ENCODE data around the gene DNM1. TPM values are rescaled to one million over a fixed set of nuclear protein-coding genes. Genes with fewer than 3 reads are reported as not detected.

Gene DNM1
- total RNA-seq, 2 experiments from 2014 or later: 0.30 to 0.40 TPM

DNA sequence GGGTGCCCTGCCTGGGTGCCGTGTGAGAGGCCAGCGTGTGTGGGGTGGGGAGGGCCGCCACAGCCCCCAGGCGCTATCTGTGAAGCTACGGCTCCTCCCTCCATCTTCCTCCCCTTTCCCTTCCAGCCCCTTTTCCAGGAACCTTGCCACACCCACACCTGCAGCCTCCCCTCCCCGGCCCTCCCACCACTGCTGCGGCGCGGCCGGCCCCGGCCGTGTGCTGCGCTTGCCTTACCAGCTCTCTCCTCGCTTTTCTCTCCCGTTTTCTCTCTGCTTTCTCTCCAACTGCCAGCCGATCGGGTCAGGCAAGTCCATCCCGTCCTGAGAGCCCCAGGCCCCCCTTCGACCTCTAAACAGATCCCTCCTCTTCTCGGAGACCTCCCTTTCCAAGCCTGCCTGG lies 51.2 kb downstream of the DNM1 start:
- POLR2A ChIA-PET: interaction anchor here (1.9 kb wide), 1 partner anchor 22 kb away, joined by 4 read pairs; the partner anchor contains the start of genes GOLGA2 and SWI5
- Mint-ChIP-seq H3K9me3 (no peaks in the 10 kb centered on the region), H3K4me3 (no peak overlapping the region), H3K27ac (no peak overlapping the region), H3K36me3 (ENCODE audit: low read depth) (peaks cover 11% of the 10 kb centered on the region), H3K4me1 (peaks cover 14% of the 10 kb centered on the region), H3K27me3 (peaks cover 21% of the 10 kb centered on the region)
- DNase-seq: no peak
- CTCF ChIA-PET: interaction anchor here (0.6 to 1.7 kb wide), 6 partner anchors 9 to 87 kb away, joined by 3 to 8 read pairs (median 5); partner anchors contain the start of genes GOLGA2 and SWI5

DNA sequence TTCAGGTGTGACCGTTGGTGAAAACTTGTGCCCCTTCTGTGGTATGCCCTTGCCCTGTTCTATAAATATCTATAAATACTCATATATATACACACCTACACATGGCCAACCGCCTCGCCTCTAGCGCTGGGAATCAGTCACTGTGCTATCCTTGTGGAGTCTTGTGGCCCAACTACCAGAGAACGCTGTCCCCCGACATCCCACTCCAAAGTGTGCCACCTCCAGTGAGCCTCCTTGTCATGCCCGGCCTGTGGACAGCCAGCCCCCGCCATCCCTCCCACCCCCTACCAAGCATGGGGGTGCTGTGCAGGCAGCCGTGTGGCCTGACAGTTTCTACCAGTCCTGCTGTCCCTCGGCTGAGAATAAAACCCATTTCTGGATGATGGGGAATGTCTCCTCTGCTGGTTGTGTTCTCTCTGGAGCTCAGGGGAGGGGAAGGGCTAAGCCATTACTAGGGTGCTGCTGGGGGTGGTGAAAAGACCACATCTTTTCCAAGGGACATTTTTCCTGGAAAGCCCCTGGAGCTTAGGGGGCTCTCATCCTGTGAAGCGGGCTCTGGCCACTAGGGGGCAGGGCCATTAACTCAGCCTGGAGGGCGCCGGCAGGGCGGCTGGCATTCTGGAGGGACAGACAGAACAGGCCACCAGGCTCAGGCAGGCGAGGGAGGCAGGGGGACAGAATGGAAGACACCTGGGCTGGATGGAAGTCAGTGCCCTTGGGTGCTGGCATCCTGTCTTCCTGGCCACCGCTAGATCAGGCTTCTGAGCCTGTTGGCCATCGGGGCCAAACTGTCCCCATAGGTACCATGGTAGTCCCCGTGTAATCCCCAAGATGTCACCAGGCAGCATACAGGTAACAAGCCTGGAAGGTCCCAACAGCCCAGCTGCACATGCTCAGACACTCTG lies 51.9 kb downstream of the DNM1 start:
- DNase-seq: peak; percentile 55
- Mint-ChIP-seq H3K36me3 (ENCODE audit: low read depth) (peaks cover 13% of the 10 kb centered on the region), H3K27ac (no peak overlapping the region), H3K9me3 (no peaks in the 10 kb centered on the region), H3K27me3 (peaks cover 15% of the 10 kb centered on the region), H3K4me3 (no peak overlapping the region), H3K4me1 (peaks cover 7% of the 10 kb centered on the region)
- CTCF ChIA-PET: interaction anchor here (0.6 to 1.7 kb wide), 9 partner anchors 13 to 203 kb away, joined by 3 to 8 read pairs (median 5); partner anchors contain the start of genes GOLGA2 and SWI5
- POLR2A ChIA-PET: interaction anchor here (1.9 kb wide), 1 partner anchor 21 kb away, joined by 4 read pairs; the partner anchor contains the start of genes GOLGA2 and SWI5

DNA sequence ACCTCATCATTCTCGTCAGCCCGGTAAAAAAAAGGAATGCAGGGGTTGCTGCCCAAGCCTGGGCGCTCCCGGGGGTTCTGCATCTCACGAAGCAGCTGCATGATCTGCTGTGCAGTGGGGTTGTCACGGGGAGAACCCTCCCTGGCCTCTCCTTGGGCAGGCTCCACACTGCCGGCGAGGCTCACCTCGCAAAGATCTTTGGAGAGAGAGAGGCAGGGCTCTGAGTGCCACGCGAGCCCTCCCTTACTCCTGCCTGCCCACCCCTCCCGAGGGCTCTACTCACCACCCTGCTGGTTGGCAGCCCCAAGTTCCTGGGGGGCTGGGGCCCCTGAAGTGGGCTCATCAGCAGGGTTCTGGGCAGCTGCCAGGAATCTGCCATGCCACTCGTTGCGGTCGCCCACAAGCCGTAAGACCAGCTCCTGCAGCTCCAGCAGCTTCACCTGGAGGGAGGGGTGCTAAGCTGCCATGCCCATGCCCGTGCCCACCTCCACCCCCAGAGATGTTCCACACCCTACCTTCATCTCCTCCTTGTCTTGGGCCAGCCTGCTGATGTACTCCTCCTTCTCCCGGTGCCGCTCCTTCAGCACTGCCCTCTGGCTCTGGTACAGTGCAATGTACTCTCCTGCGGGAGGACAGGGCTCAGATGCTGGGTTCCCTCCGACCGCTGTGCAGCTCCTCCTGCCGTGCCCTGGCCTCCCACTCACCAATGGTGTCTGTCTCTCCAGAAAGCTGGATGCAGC lies 54.1 kb downstream of the DNM1 start:
- Mint-ChIP-seq H3K4me1 (no peaks in the 10 kb centered on the region), H3K4me3 (no peak overlapping the region), H3K27ac (no peak overlapping the region), H3K27me3 (peaks cover 2% of the 10 kb centered on the region), H3K36me3 (ENCODE audit: low read depth) (peaks cover 25% of the 10 kb centered on the region), H3K9me3 (no peaks in the 10 kb centered on the region)
- ChIA-PET CTCF (no interaction called here), POLR2A (no interaction called here)
- DNase-seq: no peak

DNA sequence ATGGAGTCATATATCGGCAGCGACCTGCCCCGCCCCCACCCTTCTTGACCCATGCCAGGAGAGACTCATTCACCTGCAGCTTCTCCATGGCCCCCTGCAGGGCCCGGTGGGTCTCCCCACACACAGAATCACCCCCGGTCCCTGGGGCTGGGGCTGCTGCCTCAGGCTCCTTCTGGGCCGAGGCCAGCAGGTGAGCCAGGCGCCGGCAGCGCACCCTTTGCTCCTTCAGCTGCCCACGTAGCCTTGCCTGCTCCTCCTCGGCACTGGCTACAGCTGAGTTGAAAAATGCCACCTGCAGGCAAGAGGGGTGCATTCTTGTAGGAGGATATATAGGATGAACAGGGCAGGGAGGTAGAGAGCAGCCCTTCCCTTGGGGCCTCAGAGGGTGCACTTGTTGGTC lies 54.7 kb downstream of the DNM1 start:
- no peak for DNase-seq
- Mint-ChIP-seq H3K9me3 (no peaks in the 10 kb centered on the region), H3K36me3 (ENCODE audit: low read depth) (peaks cover 31% of the 10 kb centered on the region), H3K4me3 (no peak overlapping the region), H3K27ac (no peak overlapping the region), H3K4me1 (no peaks in the 10 kb centered on the region), H3K27me3 (no peaks in the 10 kb centered on the region)
- CTCF ChIA-PET: no interaction called here
- POLR2A ChIA-PET: no interaction called here

DNA sequence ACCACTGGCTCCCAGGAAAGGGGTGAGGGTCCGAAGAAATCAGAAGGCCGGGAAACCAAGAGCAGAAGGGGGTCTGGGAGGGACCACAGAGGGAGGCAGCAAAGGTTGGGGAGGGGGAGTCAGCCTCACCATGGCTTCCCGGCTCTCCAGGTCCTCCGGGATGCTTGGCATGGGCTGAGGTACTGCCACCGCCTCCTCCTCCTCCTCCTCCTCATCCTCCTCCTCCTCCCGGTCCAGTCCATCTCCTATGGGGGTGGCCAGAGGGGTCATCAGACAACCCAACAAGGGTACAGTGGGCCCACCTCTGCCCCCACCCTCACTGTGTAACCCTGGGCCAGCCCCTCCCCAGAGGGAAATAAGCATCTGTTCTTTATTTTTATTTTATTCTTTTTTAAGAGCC lies 55.1 kb downstream of the DNM1 start:
- Mint-ChIP-seq H3K27ac (no peak overlapping the region), H3K27me3 (no peaks in the 10 kb centered on the region), H3K36me3 (ENCODE audit: low read depth) (peaks cover 33% of the 10 kb centered on the region), H3K4me1 (no peaks in the 10 kb centered on the region), H3K9me3 (no peaks in the 10 kb centered on the region), H3K4me3 (no peak overlapping the region)
- CTCF ChIA-PET: interaction anchor here (2.4 kb wide), 1 partner anchor 8 kb away, joined by 9 read pairs; no protein-coding TSS in a partner anchor
- DNase-seq: no peak
- POLR2A ChIA-PET: no interaction called here

DNA sequence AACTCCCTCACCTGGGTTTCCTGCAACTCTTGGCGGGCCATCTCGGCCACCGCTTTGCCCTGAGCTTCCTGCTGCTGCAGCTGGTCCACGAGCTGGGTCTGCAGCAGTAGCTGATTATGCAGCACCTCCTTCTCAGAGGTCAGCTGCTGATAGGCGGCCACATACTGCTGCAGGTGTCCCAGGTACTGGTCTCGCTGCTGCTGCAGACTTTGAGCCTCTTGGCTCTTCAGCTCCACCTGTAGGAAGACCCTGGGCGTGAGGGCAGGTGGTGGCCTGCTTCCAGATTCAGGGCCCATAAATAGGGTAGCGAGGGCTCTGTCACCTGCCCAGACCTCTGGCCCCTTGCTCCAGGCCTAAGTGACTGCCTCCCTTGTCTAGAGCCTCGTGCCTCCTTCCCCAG lies 56.0 kb downstream of the DNM1 start:
- CTCF ChIA-PET: interaction anchor here (1.2 to 2.4 kb wide), 2 partner anchors 8 to 9 kb away, joined by 3 to 9 read pairs; no protein-coding TSS in a partner anchor
- DNase-seq: no peak
- Mint-ChIP-seq H3K27me3 (no peaks in the 10 kb centered on the region), H3K4me3 (no peak overlapping the region), H3K9me3 (no peaks in the 10 kb centered on the region), H3K27ac (no peak overlapping the region), H3K36me3 (ENCODE audit: low read depth) (peaks cover 33% of the 10 kb centered on the region), H3K4me1 (no peaks in the 10 kb centered on the region)
- POLR2A ChIA-PET: interaction anchor here (1.3 kb wide), 1 partner anchor 17 kb away, joined by 6 read pairs; the partner anchor contains the start of genes GOLGA2 and SWI5

DNA sequence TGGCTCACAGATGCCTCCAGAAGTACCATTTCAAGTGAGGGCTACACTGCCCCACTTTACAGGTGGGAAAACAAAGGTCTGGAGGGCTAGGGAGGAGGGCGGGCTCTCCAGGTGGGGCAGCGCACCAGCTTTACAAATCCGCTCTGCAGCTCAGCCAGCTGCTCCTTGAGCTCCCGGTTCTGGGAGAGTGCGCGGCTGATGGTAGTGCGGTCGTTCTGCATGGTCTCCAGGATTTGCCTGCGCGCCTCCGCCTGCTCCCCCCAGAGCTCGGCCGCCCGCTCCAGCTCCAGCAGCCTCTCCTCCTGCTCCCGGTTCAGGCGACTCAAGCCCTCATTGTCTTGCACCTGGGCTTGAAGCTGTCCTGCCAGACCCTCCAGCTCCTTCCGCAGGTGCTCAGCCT lies 57.2 kb downstream of the DNM1 start:
- ChIA-PET POLR2A (interaction anchor here (1.3 kb wide), 1 partner anchor 16 kb away, joined by 6 read pairs; the partner anchor contains the start of genes GOLGA2 and SWI5), CTCF (interaction anchor here (1.2 to 2.4 kb wide), 2 partner anchors 9 to 10 kb away, joined by 3 to 9 read pairs; no protein-coding TSS in a partner anchor)
- Mint-ChIP-seq H3K9me3 (no peaks in the 10 kb centered on the region), H3K4me3 (no peak overlapping the region), H3K27ac (no peak overlapping the region), H3K4me1 (no peaks in the 10 kb centered on the region), H3K27me3 (no peaks in the 10 kb centered on the region), H3K36me3 (ENCODE audit: low read depth) (peaks cover 41% of the 10 kb centered on the region)
- DNase-seq: no peak

DNA sequence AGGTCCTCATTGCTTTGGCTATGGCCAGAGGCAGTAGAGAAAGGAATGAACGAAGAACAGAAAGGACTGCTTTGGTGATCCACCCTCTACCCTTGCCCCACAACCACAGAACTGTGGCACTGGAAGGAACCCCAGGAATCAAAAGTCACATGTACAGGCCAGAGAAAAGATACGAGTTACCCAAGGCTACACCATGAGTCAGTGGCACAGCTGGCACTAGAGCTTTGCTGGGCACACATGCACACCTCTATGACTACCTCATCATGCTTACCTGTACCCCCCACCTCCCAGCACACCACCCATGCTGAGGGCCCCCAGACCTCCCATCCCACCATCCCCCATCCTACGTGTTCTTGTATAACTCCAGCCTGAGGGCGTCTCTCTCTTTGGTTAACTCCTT lies 59.5 kb downstream of the DNM1 start:
- Mint-ChIP-seq H3K4me3 (no peak overlapping the region), H3K27ac (no peak overlapping the region), H3K9me3 (no peaks in the 10 kb centered on the region), H3K36me3 (ENCODE audit: low read depth) (peaks cover 41% of the 10 kb centered on the region), H3K4me1 (no peaks in the 10 kb centered on the region), H3K27me3 (no peaks in the 10 kb centered on the region)
- CTCF ChIA-PET: interaction anchor here (0.6 to 2.5 kb wide), 3 partner anchors 33 to 1475 kb away, joined by 3 to 7 read pairs (median 4); no protein-coding TSS in a partner anchor
- DNase-seq: no peak
- POLR2A ChIA-PET: no interaction called here

DNA sequence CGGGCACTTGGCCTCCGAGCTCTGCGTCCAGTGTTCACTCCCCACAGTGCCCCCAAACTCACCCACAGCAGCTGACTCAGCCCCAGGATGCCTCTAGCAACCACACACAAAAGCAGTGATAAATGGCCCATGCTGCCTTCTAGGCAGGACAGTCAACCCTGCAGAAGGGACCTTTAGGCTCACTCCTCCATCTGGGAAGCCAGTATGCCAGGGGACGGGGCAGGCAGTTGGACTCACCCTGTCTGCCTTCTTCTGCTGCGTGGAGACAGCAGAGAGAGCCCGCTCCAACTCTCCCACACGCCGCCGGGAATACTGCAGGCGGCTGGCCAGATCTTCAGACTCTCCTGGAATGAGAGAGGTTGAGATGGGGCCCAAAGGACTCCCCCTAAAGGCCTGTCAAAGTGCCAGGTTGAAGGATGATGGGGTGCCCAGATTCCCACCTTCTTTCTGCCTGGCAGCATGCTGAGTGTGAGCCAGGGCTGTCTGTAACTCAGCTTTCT lies 62.2 kb downstream of the DNM1 start:
- no peaks in the 10 kb centered on the region for H3K27me3 Mint-ChIP-seq
- H3K9me3 Mint-ChIP-seq: no peaks in the 10 kb centered on the region
- H3K27ac Mint-ChIP-seq: no peak overlapping the region
- DNase-seq: no peak
- ChIA-PET POLR2A (no interaction called here), CTCF (interaction anchor here (0.7 kb wide), 1 partner anchor 13 kb away, joined by 3 read pairs; no protein-coding TSS in a partner anchor)
- no peak overlapping the region for H3K4me3 Mint-ChIP-seq
- peaks cover 35% of the 10 kb centered on the region for H3K36me3 Mint-ChIP-seq (ENCODE audit: low read depth)
- no peaks in the 10 kb centered on the region for H3K4me1 Mint-ChIP-seq

DNA sequence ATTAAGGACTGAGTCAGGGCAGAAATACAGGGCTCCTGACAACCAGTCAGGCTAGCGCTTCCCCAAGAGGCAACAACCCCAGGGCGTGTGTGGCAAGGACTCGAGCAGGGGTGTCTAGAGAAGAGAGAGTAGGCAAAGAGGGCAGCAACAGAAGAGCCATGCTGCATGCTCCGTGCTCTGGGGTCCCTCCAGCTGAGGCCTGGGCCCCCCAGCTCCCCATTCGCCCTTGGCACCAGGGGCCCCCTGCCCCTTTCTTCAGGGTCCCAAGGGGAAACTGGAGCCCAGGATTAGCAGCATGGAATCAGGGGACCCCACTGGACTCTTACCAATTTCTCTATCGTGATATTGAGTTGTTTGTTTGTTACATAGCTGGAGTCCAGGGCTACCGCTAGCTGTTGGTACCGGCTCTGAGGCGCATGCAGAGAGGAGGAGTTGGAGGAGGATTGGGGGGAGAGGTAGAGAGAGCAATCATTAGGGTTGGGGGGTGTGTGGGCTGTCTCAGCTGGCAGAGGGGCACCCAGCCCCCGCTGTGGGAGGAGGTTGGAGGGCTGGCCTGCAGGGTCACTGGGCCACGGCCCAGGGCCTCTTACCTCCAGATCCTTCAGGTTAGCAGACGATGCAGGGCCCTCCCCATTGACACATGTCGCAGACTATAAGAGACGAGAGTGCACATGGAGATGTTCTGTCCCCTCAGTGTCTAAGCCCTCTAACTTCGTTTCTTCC lies 63.9 kb downstream of the DNM1 start:
- Mint-ChIP-seq H3K36me3 (ENCODE audit: low read depth) (peaks cover 25% of the 10 kb centered on the region), H3K9me3 (no peaks in the 10 kb centered on the region), H3K27me3 (no peaks in the 10 kb centered on the region), H3K4me1 (peaks cover 2% of the 10 kb centered on the region), H3K27ac (no peak overlapping the region), H3K4me3 (no peak overlapping the region)
- DNase-seq: no peak
- POLR2A ChIA-PET: no interaction called here
- CTCF ChIA-PET: no interaction called here

DNA sequence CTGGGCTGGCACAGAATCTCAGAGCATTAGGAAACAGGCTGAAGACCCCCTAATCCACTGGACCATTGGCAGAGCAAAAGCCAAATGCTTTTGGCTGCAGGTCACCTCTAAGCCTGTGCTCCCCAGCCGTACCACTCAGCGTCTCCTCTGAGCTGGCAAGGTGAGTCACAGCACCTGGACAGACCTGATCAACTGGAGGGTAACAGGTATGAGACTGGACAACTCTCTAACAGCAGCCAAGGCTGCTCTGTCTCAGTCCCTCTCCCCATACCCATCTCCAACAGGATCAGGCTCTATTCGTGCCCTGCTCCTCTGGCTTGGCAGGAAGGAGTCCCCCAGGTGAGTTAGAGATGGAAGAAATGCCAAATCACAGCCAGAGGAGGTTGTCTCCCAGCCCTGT lies 67.9 kb downstream of the DNM1 start:
- POLR2A ChIA-PET: no interaction called here
- no peak for DNase-seq
- no peaks in the 10 kb centered on the region for H3K27me3 Mint-ChIP-seq
- peaks cover 17% of the 10 kb centered on the region for H3K36me3 Mint-ChIP-seq (ENCODE audit: low read depth)
- no peaks in the 10 kb centered on the region for H3K9me3 Mint-ChIP-seq
- no peak overlapping the region for H3K27ac Mint-ChIP-seq
- H3K4me1 Mint-ChIP-seq: peaks cover 34% of the 10 kb centered on the region
- no peak overlapping the region for H3K4me3 Mint-ChIP-seq
- CTCF ChIA-PET: interaction anchor here (1.0 kb wide), 1 partner anchor 16 kb away, joined by 7 read pairs; no protein-coding TSS in a partner anchor

DNA sequence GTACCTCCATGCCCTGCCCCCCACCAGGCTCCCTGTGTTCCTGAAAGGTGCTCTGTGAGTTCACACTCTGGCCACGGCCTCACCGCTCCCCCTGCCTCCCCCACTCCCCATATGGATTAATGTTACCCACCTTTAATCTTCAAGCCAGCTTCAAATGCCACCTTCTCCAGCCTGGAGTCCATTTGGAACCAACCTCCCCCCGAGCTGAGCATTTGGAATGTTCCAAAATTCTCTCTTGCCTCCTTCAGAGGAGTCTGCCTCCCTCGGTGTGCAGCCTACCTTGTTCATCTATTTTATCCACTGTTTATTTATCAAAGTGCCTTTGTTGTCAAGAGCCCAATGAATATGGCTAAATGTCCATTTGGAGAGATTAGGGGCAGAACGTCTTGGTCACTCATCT lies 68.3 kb downstream of the DNM1 start:
- Mint-ChIP-seq H3K36me3 (ENCODE audit: low read depth) (peaks cover 19% of the 10 kb centered on the region), H3K27me3 (no peaks in the 10 kb centered on the region), H3K4me3 (no peak overlapping the region), H3K9me3 (no peaks in the 10 kb centered on the region), H3K27ac (no peak overlapping the region), H3K4me1 (peaks cover 38% of the 10 kb centered on the region)
- CTCF ChIA-PET: interaction anchor here (1.0 kb wide), 1 partner anchor 17 kb away, joined by 7 read pairs; no protein-coding TSS in a partner anchor
- DNase-seq: no peak
- POLR2A ChIA-PET: no interaction called here

Measured in activated CD4-positive, alpha-beta memory T cell treated with anti-CD3 and anti-CD28 coated beads, Interleukin-2, amount 10 ng/mL, durations not matched to agents 7 days and 5 days (primary cell).